Limb (tissue), 2 donors: ENCODE results near the gene RTL10.

Source experiments
- DNase-seq, 2 donors: peaks; one replicate each; pipeline ENCODE4 v3.0.0-alpha.2; 2016; ENCODE audit errors: extremely low spot score in 2 of 2

Gene RTL10

DNA sequence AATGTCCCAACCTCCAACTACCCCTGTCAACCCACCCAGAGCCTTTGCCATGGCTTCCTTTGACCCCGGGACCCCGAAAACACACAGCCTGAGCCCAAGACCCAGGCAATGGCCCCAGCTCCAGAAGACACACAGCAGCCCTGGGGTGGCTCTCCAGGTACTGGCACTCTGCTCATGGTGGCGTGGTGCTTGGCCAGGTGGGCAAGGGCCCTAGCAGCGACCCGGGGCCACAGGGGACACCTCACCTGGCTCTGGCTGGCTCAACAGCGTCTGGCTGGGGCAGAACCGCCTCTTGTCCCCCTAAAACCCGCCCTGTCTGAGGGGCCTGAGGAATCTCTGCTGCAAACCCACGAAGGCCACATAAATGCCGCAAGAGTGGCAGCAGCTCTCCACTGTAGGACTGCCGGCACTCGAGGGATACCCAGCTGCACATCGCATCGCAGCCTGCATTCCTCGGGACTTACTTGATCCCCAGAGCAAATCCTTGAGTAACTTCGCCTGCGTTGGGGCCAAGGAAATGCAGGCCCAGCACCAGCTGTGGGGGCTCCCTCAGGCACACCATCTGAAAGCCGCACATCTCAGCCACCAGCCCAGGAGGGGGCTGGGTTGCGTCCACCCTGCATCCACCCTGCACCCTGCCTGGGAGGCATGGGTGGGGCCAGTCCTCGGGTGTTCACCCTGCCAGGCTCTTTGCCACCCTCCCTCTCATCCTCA, 23.1 kb upstream of the RTL10 start:
- DNase-seq: peak in 1 of 2 donors; percentile 27

DNA sequence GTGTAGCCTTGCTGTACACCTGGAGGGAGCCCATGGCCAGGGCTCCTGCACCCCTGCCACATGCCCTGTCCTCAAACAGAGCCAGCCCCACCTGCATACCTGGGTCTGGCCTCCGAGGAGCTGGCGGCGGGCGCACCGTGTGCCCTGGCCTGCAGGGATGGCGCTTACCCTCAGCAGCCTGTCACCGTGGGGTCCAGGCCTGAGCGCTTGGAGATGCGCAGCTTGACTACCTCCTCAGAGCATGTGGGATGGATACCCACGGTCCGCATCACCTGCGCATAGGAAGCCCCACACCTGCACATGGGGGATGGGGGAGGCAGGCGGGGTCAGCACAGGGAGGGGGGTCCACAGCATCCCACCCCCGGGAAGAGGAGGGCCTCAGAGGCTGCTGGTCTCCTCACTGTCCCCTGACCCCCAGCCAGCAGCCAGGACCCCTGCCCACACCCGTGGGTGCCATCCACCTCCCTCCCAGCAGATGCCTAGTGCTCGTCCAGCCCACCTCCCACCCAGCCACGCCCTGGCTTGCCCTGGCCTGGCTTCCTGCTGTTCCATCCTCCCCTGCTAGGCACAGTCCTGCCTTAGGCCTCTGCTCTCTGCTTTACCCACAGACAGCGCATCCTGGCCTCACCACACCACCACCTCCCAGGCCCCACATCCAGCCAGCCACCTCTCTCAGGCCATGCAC, 22.4 kb upstream of the RTL10 start:
- DNase-seq: no peak

DNA sequence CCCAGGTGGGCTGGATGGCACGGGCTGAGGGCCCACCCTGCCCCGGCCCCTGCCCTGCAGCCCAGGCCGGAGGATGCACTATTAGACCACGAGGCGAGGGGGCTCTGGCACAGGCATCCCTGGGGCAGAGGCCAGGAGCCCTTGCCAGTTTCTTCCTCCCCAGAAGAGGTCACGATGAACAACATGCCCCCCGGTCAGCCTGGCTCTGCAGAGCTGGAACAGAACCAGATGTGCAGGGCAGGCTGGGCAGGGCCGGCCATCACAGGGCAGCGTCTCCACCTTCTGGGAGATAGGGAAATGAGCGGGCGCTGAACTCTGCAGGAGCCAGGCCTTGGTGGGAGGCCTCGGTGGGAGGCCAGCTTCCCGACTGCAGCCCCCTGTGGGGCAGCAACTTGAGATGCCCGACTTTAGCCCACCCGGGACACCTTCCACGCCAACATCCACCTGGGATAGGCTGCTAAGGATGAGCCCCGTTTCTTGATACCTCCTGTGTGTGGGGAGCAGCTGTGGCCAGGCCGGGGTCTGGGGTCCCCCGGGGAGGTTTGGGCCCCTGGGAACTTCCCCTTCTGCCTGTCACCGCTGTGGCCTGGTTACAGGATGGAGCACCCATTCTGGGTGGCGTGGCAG, 21.8 kb upstream of the RTL10 start:
- DNase-seq: peak in 1 of 2 donors; percentile 24

DNA sequence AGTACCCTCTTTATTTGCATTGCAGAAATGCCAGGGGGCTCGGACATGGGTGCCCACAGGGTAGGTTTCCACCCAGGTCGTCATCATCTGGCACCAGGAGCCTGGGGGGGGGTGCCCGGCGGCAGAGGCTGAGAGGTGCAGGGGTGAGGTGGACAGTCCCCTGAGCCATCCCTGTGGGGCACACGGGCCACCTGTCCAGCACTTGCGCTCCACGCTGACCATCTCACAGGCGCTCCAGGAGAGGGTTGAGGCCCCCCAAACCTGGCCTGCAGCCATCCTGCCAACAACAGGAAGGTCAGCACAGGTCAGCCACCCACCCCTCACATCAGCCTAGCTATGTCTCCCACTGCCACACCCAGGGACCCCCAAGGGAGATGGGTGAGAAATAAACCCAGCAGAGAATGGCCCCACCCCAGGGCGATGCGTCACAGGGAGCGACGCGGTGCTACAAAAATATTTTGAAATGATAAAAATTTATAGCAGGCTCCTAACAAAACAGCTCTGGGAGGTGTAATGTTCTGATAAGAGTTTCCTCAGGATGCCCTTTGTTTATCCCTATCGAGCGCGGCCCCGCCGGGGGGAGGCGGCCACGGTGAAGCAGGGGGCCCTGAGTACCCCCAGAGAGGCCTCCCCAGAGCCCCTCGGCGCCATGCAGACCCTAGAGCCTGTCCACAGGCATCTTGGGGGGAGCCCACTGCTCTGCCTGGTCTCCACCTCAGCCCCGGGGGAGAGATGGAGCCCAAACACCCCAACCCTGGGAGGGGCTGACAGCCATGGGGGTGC, 21.0 kb upstream of the RTL10 start:
- DNase-seq: peak in 1 of 2 donors; percentile 27

DNA sequence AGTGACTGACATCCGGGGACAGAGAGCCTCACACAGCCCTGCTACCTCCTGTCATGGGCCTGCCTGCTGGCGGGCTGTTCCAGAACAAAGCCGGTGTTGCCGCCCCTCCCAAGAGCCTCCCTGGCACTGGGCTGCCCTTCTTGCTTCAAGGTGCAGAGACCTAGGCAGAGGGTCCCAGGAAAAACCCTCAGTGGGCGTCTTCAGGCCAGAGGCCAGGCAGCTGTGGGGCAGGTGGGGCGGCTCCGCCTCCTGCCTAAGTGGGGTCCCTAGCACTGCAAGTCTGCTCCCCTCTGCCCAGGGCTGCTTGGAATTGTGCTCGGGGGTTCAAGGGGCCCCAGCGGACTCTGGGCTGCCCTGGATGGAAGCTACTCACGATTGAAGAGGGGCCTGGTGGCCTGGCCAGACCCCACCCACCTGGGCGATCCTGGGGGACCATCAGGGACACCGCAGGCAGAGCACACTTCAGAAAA, 20.4 kb upstream of the RTL10 start:
- DNase-seq: peak in 1 of 2 donors; percentile 29

DNA sequence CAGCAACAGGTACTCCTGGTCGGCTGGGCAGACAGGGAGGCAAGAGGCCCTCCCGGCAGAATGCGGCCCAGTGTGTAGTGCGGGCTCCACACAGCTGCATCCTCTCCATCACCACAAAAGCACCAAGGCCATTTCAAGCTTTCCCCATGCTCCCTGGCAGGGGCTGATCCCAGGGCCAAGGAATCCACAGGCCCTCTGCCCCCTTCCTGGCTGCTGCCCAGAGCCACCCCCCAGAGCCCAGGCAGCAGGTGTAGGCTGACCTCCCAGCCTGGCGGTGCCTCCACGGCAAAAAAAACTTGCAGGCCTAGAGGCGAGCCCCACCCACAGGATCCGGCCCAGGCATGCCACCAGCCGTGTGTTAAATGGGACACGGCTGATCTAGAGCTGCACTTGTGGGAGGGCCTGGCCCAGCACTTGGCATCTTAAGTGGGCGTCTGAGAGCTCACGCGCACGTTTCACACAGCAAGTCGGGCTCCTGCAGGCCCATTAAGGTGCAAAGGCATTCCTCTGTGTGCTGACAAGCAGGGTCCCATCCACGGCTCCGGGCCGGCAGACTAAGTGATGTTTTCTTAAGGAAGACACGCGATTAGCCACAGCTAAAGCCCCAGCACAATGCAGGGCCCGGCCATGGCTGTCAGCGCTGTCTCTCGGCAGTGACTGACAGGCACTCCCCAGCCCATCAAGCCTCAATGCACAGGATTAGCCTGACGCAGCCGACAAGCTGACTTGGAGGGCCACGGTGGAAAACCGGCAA, 19.8 kb upstream of the RTL10 start:
- peak in 1 of 2 donors; percentile 43 for DNase-seq

DNA sequence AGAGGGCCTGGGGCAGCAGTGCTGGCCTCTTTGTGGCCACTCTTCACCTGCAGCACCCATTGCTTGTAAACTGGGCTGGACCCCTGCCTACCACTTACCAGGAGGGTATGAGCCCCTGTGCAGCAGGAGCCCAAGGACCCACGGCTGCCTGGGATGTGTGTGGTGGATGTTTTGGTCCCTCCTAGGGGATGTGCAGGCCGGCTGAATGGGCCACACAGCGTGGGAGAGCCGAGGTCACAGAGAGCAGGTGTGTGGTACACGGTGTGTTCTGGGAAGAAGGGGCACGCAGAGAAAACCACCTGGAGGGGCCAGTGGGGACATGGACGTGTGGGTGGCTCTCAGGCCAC, 19.3 kb upstream of the RTL10 start:
- no peak for DNase-seq

DNA sequence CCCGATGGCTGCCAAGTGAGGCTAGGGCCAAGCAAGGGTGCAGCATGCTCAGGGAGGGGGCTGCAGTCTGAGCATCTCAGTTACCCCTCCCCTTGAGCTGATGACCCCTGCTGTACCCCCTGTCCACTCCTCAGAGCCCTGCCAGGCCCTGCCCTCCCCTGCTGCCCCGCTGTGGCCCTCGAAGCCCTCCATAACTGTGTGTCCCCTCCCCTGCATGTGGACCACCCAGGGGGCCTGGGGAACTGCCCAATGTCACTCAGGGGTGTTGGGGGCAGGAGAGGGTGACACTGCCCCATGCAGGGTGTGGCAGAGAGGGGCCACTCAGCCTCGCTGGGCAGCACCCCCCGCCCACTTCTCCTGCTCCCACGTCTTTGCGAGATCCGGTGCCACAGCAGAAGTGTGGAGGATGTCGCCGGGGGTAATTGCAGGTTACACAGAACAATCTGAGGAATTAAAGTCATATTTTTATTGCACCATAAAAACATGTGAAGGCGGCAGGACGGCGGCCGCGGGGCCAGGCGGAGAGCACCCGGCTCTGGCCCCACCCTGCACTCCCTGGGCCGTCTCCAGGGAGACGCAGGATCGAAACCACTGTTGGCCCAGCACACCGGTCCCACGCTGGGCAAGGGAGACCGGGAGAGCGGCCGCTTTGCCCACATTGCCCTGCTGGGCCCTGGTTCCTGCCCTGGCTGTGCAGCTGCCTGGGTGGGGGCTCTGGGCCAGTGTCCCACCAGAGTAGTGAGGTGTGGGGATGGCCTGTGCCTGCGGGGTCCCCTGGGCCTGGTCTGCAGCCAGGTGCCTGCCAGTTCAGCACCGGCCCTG, 18.7 kb upstream of the RTL10 start:
- DNase-seq: peak in 1 of 2 donors; percentile 33

DNA sequence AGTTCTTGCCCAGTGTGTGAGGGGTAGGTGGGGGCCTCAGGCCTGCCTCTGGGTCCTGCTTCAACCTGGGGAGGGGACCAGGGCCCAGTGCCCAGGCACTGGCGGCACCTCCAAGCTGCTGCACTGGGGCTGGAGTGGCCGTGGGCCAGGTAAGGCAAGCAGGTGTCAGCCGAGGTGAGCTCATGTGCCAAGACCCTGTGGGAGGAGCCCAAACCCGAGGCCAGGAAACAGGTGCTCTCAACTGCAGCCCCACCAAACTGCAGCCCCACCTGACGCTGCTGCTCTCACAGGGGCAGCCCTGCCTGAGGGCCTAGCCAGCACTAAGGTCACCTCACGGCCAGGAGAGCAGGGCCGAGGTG, 18.1 kb upstream of the RTL10 start:
- no peak for DNase-seq

DNA sequence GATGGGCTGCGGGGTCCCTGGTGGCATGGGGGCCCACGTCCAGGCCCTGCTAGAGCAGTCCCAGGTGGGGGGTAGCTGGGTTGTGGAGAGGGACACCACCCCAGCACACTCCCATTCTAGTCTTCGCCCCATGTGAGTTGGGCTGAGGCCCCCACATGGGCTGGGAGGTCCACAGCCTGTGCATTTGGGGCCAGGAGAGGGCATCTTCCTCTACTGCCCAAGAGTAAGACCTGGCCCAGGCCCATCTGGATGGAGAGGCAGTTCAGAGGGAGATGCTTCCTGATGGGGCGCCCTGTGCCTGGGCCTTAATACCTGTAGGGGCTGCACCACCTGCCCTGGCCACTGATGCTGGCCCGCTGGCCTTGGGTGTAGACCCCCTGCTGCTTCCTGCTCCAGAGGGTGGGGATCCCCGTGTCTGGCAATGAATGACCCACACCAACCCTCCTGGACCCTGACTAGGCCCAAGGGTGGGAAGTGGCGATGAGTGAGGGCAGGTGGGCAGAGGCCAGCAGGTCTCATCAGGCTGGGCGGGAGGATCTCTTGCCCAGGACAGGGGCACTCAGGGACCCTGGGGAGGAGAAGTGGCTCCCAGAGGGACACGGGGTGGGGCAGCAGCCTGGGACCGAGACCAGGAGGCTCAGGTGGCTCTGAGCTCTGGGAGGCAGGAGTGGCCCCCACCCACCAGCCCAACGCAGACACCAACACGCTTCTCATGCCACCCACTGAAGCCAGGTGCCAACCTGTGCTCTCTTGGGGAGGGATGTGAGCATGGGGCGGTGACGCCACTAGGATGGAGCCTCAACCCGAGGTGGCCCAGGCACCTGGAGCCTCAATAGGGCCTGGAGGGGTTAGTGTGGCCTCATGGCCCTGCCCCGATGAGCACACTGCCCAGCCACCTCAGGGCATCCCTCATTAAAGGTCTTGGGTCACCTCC, 17.4 kb upstream of the RTL10 start:
- DNase-seq: no peak

DNA sequence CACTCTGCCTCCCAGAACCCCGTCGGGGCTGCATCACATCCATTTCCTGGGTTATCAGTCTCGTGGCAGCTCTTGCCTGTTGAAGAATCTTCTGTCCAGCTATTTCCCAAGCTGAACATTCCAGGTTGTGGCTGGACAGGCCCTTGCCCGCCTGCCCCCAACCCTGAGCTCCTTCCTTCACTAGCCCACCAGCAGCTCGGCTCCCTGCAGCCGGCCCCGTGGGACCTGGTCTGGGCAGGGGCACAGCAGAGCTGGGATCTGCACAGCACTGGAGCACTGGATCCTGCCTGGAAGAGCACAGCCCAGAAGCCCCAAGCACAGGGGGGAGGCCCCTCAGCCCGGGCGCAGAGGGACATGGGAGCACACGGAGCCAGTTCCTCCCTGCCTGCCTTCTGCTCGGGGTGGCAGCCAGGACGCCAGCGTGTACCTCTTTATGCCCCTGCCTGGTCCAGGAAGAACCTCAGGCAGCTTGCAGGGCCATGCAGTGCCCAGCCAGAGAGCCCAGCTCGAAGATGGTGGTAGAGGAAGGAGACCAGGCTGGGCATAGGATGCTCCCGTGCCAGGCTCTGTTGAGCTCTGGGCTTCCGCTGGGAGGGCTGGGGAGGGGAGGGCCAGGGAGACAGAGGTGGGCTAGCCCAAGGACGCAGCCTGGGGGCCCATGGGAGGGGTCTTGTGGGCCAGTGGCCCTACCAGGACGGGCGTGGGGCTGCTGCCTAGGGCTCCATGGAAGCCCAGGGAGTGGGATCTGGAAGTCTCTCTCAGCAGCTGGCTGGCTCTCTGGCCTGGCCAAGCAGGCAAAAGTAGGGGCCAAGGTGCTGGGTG, 16.6 kb upstream of the RTL10 start:
- DNase-seq: no peak

DNA sequence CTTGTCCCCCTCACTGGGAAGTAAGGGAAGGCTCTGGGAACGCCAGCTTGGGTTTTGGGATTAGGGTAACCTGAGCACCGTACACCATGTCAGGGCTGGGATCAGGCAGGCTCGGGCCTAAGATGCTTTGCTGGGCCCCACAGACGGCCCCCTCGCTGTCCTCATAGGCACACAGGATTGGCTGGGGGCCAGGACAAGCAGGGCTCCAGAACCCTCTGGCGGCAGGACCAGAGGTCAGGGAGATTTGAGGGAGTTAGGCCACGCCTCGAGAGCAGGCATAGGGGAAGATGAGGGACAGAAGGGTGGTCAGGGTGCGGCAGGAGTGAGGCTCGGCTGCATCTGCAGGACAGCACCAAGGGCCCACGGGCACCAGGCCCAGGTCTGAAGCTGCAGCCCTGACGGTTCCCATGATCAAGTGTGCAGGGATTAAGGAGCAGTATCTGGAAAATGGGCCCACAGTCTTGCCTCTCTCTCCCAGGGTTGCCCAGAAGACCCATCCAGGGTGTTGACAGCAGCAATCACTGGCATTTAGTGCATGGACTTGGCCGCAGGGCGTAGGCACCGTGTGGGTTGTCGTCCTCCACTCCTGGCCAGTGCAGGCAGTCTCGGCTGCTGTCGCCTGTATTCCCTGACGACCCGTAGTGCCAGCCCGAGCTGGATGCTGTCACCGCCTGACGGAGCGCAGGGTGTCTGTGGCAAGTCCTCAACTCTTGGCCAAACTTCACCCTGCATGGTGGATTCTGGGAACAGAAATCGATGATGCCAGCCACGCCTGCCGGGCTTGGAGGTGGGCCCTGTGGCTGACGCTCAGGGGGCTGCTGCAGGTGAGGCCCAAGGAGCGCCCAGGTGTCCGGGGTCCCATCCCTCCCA, 15.7 kb upstream of the RTL10 start:
- DNase-seq: peak in 1 of 2 donors; percentile 28

DNA sequence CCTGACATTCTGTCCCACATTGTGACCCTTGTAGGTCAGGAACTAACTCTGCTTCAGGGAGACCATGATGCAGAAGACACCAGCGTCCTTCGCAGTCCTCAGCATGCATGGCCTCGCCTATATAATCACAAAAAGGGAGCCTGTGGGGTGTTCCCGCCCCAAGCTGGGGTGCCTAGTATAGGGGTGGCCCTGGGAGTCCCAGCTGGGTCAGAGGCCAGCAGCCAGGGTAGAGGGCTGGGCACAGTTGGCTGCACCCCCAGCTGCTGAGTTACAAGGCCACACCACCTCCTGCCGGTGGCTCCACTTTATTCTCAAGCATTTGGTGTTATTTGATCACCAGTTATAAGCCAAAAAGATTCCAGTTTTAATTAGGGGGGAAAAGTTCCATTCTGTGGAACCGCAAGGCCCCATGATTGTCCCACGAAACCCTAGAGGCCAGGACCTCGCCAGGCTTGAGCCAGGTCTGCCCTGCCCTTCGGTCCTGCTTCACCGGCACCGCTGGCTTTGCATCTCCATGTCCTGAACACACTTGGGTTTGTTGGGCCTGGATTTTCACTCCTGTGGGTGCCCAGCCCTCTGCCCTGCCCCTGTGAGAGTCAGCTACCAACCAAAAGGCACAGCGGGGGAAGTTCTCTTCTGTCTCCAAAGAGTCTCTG, 15.0 kb upstream of the RTL10 start:
- no peak for DNase-seq

DNA sequence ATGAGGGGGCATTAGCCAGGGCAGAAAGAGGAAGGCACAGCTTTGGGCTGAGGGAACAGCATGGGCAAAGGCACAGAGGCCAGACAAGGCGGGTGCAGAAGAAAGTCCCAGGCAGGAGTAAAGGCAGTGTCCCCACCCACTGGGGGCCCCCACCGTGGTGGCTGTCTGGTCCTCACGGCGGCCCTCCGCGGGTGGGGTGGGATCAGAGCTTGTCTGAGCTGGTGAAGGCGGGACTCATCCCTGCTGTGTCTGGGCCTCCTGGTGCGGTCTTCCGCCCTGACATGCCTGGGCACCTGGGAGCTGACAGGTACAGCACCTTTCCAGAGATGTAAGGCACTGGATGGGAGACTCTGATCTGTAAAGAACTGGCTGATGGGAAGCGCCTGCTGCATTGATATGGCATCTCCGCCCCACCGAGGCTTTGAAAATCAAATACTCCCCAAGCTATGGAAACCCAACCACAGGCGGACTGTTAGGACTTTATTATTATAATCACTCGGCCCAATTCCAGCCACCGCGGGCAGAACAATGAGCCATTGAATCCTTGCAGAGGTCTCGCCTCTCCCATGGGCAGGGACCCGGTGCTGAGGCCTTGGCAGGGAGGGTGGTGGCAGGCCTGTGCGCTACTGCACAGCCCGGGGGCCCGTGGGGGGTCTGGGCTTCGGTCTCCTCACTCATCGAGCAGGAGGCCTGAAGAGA, 14.2 kb upstream of the RTL10 start:
- peak in 1 of 2 donors; percentile 38 for DNase-seq

DNA sequence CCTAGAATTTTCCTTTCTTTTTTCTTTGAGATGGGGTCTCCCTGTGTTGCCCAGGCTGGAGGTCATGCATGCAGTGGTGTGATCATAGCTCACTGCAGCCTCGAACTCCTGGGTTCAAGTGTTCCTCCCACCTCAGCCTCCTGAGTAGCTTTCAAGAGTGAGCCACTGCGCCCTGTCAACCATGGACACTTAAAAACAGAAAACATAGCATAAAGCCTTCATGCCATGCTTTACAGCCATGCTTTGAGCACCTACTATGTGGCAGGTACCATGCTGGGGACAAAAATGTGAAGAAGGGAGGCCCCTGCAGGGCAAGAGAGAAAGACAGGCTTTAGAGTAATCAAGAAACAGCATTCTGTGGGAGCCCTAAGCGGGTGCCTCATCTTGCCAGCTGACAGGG, 13.7 kb upstream of the RTL10 start:
- no peak for DNase-seq

DNA sequence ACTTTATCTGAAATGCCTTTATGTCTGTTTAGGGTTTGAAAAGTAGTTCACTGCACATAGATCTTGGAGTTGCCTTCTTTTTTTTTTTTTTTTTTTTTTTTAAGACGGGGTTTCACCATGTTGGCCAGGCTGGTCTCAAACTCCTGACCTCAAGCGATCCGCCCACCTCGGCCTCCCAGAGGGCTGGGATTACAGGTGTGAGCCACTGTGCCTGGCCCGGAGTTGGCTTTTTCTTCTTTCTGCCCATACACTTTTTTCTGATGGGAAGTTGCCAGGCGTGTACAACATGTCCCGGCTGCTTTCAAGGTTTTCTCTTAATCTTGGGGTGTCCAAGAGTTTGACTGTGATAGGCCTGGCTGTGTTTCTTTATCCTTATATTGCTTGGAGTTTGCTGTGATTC, 12.9 kb upstream of the RTL10 start:
- no peak for DNase-seq
